OCI-M1 (cell line): ENCODE measurements around the gene BCAP31.

Source experiments
- DNase-seq: peaks from one replicate; lab custom pipeline; 2025; lab: John Stamatoyannopoulos, UW

BCAP31 gene

DNA sequence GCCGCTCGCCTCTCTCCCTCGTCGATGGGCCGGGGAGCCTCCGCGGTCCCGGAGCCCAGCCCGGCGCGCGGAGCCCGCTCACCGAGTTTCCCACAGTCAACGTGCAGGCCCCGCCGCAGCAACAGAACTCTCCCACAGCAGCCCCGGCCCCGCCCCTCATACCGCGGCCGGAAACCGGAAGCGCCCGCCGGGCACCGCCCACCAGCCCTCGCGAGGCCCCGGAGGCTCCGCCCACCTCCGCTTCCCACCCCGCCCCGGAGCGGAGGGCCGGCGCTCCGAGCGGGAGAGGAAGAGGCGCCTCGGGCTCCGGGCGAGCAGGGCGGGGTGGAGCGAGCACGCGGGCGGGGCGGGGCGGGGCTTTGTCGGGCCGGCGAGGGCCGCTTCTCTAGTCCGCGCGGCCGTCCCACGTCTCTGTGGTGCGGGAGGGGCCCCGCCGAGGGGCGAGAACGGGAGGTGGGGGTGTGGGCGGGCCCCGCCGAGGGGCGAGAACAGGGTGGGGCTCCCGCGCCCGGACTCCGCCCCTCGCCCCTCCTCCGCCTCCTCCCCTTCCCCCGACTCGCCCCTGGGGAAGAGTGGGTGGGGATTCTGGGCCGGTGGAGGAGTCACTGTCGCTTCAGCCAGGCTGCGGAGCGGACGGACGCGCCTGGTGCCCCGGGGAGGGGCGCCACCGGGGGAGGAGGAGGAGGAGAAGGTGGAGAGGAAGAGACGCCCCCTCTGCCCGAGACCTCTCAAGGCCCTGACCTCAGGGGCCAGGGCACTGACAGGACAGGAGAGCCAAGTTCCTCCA, at the start of gene BCAP31, which contains the start of gene ABCD1:
Gene BCAP31, minus strand, starts transcription at position 136 of the 787 bp plus-strand sequence. CDS start 1,143 bp downstream, outside the sequence.
Gene ABCD1, plus strand, starts transcription at position 605 of the 787 bp plus-strand sequence. CDS start 411 bp downstream, outside the sequence.
- DNase-seq = peak; percentile 98

DNA sequence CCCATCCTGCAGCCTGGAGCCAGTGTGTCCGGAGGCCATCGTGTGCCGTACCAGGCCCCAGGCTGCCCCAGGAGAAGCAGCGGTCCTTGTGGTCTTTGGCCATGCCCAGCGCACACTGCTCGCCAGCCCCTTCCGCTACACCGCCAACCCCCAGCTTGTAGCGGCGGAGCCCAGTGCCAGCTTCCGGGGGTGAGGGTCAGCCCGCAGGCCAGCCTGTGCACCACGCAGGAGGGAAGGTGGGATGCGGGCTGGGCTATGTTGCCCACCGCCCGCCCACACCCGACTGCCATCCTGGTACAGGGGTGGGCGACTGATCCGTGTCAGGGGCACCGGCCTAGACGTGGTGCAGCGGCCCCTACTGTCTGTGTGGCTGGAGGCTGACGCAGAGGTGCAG, 49.0 kb upstream of the BCAP31 start:
- DNase-seq = no peak

DNA sequence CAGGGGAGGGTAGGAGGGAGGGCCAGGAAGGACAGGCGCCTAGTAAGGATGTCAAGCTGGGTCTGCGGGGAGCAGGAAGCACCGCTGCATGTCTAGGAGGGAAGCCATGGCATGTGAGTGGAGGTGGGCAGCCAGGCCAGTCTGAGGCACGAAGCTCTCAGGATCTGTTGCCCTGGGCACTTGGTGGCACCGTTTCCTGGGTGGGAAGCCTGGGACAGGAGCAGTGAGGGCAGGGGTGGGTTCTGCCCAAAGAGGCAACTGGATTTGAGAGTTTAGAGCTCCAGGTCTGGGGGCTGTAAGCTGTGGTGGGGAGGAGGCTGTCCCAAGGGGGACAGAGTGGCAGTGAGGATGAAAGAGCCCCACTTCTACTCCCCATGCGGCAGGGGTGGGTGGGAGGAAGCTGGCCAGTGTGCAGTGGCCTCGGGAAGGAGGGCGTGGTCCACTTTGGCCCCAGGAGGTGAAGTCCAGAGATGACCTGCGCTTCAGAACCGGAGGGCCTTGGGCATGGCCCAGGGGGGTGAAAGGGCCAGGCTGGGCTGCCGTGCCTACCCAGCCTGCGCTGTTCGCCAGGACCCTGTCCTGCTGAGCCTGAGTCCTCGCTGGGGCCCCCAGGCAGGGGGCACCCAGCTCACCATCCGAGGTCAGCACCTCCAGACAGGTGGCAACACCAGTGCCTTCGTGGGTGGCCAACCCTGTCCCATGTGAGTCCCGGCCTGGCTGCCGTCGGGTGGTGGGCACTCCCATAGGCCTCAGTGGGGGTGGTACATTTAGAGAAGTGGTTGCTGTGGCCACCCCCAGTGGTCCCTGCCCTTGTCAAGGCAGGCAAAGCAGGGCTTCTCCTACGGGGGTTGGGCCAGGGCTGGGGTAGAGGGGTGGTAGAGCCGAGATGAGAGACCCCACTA, 48.4 kb upstream of the BCAP31 start:
- no peak for DNase-seq

DNA sequence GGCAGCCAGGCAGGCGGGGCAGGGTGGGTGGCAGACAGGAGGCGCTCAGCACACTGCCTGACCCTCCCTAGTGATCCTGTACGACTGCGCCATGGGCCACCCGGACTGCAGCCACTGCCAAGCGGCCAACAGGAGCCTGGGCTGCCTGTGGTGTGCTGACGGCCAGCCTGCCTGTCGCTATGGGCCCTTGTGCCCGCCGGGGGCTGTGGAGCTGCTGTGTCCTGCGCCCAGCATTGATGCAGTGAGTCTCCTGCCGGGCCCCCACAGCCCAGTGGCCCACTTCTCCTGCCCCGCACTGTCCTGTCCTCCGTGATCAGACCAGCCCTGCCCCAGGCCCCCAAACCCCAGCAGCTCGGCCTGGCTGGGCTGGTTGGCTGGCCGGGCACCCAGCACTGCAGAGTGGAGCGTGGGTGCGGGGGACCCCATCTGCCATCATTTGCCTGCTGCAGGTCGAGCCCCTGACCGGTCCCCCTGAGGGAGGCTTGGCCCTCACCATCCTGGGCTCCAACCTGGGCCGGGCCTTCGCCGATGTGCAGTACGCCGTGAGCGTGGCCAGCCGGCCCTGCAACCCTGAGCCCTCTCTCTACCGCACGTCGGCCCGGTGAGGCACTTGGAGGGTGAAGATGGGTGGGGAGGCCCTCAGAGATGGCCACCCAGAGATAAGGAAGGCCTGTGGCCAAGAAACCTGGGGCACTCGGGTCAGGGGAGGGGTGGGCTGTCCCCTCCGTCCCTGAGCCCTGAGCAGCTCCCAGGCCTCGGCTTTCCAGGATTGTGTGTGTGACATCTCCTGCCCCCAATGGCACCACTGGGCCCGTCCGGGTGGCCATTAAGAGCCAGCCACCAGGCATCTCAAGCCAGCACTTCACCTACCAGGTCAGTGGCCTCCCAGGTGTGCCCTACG, 47.5 kb upstream of the BCAP31 start:
- no peak for DNase-seq

DNA sequence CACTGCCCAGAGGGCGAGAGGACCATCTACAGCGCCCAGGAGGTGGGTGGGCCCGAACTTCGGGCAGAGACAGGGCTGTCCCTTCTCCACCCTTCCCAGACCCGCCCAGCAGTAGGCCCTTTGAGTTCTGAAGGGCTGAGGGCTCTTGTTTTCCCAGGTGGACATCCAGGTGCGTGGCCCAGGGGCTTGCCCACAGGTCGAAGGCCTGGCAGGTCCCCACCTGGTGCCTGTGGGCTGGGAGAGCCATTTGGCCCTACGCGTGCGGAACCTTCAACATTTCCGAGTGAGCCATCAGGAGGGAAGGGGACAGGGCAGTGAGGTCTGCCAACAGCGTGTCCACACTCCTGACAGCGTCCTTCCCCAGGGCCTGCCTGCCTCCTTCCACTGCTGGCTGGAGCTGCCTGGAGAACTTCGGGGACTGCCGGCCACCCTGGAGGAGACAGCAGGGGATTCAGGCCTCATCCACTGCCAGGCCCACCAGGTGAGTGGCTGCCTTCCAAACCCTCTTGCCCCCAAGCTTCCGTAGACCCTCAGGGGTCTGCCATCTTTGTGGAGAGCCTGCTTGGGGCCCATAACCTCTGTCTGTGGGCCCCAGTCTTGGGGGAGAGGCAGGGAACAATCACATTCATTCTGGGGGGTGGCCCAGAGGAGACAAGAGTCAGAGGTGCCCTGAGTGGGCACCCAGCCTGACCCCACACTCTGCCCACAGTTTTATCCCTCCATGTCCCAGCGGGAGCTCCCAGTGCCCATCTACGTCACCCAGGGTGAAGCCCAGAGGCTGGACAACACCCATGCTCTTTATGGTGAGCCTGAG, 46.6 kb upstream of the BCAP31 start:
- DNase-seq = no peak

DNA sequence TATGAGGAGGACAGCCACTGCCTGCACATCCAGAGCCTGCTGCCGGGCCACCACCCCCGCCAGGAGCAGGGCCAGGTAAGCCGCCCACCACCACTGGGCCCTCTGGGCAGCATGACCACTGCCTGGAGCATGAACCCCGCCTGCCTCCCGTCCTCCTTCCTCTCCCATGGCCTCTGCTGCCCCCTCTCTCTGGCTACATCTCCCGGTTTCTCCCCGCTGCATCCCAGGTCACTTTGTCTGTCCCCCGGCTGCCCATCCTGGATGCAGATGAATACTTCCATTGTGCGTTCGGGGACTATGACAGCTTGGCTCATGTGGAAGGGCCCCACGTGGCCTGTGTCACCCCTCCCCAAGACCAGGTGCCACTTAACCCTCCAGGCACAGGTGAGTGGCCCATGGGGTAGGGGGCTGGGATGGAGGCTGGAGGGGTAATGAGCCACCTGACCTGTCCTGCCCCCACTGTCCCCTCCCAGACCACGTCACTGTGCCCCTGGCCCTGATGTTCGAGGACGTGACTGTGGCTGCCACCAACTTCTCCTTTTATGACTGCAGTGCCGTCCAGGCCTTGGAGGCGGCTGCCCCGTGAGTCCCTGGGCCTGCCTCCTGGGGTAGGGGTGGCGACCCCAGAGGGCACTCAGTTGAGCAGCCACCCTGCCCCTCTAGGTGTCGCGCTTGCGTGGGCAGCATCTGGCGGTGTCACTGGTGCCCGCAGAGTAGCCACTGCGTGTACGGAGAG, 45.8 kb upstream of the BCAP31 start:
- no peak for DNase-seq

DNA sequence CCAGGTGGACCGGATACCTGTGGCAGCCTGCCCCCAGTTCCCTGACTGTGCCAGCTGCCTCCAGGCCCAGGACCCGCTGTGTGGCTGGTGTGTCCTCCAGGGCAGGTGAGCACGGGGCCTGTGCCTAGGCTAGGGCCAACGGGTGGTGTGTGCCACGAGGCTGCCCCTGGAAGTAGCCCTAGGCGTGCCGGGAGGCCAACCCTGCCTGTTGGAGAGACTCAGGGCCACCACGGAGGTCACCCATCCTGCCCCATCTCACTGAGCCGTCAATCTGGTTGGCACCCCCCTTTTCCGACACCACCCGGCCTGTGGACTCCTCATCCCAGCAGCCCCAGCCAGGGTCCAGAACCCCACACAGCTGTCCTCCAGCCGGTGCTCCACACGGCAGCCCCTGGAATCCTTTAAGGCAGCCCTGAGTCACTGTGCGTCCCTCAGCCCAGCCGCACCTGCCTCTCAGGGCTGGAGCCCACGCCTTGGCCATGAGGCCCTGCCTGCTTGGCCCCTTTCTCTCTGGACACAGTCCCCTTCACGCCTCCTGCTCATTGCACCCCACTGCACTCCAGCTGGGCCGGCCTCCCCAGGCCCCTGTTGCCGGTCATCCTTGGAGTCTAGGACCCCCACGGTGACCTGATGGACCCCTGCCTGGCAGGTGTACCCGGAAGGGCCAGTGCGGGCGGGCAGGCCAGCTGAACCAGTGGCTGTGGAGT, 45.1 kb upstream of the BCAP31 start:
- DNase-seq = no peak

DNA sequence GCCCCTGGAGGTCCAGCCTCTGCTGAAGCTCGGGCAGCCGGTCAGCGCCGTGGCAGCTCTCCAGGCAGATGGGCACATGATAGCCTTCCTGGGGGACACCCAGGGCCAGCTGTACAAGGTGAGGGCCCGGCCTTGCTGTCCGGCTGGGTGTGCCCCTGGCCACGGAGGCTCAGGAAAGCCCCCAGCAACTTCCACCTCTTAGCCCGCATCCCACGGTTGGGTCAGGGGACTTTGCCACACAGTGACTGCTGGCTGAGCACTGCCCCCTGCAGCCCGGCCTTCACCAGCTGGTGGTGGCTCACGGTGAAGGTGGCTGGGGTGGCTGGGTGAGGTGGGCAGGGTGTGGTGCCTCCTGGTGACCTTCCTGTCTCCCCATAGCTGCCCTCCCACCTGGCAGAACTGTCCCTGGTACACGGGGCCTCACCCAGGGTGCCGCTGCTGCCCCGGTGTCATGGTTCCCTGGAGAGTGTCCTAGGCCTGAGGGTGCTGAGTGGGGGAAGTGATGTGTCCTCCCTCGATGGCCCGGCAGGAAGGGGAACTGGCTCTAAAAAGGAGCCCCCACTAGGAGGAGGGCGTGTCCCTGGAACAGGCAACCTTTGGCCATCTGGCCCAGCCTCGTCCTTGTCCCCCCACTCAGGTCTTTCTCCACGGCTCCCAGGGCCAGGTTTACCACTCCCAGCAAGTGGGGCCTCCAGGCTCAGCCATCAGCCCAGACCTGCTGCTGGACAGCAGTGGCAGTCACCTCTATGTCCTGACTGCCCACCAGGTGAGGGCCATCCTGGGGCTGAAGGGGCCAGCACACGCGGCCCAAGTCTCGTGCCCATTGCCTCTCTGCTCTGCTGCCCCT, 44.3 kb upstream of the BCAP31 start:
- no peak for DNase-seq

DNA sequence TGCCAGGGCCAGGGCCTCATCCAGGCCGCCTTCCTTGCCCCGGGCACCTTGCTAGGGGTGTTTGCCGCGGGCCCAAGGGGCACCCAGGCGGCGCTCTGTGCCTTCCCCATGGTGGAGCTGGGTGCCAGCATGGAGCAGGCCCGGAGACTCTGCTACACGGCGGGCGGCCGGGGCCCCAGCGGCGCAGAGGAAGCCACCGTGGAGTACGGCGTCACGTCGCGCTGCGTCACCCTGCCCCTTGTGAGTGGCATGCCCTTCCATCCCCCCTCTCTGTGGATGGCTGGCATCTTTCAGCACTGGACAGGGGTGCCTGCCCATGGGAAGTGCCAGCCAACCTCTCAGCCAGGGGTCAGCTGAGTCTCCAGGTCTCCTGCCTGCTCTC, 43.5 kb upstream of the BCAP31 start:
- no peak for DNase-seq

DNA sequence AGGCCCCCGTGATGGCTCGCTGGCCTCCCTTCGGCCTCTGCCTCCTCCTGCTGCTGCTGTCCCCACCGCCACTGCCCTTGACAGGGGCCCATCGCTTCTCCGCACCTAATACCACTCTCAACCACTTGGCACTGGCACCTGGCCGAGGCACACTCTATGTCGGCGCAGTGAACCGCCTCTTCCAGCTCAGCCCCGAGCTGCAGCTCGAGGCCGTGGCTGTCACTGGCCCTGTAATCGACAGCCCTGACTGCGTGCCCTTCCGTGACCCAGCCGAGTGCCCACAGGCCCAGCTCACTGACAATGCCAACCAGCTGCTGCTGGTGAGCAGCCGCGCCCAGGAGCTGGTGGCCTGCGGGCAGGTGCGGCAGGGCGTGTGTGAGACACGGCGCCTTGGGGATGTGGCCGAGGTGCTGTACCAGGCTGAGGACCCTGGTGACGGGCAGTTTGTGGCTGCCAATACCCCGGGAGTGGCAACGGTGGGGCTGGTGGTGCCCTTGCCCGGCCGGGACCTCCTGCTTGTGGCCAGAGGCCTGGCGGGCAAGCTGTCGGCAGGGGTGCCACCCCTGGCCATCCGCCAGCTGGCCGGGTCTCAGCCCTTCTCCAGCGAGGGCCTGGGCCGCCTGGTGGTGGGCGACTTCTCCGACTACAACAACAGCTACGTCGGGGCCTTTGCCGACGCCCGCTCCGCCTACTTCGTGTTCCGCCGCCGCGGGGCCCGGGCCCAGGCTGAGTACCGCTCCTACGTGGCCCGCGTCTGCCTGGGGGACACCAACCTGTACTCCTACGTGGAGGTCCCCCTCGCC, 42.9 kb upstream of the BCAP31 start:
- no peak for DNase-seq

DNA sequence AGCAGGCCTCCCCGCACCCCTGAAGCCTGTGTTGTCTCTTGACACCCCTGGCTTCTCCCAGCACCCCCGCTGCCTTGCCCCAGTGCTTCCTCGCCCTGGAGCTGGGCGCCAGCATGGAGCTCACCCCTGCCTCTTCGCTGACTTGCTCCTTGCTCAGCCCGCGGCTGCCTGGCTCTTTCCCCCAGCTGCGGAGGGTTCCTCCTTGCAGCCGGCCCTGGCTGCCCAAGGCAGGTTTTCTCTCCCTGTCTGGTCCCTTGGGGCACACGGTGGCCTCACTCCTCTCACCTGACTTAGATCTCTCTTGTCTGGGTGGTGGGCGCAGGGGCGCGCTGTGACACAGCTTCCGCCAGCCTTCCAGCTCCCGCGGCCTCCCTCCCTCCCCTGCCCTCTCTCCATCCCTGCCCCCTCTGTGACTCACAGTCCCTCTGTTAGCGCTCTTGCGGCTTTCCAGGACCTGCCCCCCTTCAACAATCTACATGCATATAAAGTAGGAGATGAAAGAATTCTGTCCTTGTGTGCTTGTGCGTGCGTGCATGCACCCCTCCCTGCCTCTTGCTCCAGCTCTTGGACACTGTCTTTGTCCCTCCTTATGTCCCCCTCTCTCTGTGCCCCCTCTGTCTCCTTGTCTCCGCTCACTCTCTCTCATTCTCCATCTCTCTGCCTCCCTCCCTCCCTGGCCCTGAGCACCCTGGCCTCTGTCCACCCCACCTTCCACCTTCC, 42.1 kb upstream of the BCAP31 start:
- peak; percentile 89 for DNase-seq

DNA sequence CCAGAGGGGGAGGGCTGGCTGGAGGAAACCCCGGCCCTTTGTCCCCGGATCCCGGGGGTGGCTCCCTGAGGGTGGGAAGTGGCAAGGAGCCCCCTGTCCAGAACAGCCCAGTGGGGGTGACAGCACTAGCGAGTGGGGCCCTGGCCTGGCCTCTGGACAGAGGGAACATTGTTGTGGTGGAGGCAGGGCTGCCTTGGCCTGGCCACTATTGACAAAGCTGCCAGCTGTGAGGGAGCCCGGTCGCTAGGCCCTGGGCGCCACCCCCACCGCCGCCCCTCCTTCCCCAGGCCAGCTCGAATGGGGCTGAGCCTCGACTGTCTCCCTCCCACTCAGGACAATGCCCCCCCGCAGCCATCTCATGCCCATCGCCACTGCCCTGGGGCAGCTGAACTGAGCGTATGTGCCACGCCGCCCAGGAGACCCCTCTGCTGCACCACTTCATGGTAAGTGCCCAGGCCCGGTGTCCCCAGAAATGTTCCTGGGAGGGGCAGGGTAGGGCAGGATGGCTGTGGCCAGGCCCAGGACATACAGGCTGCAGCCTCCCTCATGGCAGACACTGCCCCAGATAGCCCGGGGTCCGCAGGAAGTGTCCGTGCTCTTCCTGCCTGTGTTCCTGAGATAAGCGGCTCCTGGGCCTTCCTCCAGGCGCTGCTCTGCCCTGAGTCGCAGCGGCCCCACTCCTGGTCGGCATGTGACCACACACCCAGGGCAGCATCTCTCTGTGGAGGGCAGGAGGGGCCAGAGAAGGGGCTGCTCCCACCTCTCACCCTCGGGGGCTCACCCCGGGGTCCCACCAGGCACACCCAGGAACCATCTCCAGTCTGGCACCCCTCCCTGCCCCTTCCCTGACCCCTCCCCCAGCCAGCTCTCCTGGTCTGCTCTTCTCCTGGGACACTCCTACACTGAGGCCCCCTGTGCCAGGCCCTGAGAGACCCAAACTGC, 41.2 kb upstream of the BCAP31 start:
- peak; percentile 87 for DNase-seq

DNA sequence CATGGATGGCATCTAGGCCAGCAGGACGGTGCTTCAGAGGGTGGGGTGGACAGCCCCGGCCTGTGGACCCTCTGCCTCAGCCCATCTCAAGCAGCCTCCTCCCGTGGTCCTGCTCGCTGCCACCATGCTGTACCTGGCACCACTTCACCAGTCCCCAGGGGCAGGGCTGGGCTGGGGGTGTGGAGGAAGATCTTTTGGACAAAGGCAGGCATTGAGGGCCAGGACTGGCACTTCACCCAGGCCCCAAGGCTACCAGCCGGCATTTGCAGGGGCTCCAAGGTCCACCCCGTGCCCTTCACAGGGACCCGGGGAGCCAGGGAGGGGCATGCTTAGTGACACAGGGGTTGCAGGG, 40.6 kb upstream of the BCAP31 start:
- DNase-seq = no peak

DNA sequence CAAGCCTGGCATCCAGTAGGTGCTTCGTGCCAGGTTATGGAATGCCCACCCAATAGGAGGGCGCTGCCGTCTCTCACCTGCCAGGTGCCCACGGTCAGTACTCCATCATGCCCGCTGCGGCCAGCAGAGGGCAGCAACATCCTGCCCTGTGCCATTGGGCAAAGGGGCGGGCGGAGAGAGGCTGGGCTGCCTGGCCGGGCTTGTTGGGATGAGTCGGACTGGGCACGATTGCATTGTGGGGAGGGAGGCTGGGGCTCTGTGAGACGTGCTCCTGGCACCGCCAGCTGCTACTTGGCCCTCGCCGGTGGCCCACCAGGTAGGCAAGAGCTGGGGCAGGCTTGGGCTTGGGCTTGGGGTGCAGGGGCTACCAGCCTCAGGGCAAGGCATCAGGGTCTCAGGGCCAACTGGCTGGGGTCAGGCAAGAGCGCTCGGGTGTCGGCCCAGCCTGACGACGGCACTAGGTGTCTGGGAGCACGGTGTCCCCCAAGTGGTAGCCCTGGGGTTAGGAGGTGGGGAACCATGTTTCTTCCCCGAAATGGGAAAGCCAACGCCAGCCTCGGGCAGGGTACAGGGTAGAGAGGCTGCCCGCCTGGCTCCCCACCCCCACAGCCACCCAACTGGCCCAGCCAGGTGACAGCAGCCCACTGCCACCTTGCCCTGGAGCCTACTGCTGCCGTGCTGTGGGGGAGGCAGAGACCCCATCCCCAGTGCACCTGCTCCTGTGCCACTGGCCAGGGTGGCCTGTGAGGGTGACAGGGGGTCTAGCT, 40.0 kb upstream of the BCAP31 start, which contains the start of gene PLXNB3:
Gene PLXNB3, plus strand, starts transcription at position 261 of the 767 bp plus-strand sequence. CDS start 1,287 bp downstream, outside the sequence.
- peak; percentile 65 for DNase-seq

DNA sequence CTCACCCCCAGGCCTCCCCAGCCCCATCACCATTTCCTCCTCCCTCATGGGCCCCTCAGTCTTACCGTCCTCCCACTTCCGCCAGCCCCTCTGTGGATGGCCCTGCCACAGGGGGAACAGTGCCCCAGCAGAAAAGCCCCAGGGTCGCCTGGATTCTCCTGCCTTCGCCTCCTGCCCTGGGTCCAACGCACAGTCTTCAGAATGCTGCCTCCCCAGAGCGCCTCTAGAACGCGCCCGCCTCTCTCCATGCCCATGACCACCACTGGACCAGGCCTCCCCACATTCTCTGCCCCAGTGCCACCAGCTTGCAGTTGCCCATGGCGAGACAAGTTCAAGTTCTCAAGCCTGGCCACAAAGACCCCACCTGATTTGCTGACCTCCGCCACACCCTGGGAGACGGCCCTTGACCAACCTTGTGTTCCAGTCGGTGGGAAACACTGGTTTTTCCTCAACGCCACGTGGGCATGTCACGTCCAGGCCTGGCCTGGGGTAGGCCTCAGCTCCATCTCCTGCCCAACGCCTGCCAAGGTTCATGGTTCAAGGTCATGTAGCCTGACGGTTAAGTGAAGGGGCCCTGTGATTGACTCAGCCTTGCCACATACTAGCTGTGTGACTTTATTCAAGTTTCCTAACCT, 39.2 kb upstream of the BCAP31 start:
- no peak for DNase-seq
